Measurements from ENCODE around the gene FOXL2NB. TPM values are rescaled to one million over a fixed set of nuclear protein-coding genes. Genes with fewer than 3 reads are reported as not detected.

Gene FOXL2NB
- total RNA-seq = not detected in 2 replicates

- peak; percentile 71 for DNase-seq
- Mint-ChIP-seq H3K9me3 (peaks cover 3% of the 10 kb centered on the region), H3K36me3 (ENCODE audit: low read depth) (peaks cover 9% of the 10 kb centered on the region), H3K27ac (peak within 1 kb of the TSS; percentile 48), H3K27me3 (peaks cover 83% of the 10 kb centered on the region), H3K4me1 (peaks cover 21% of the 10 kb centered on the region), H3K4me3 (peak within 1 kb of the TSS; percentile 59)
- intact Hi-C loops (cut with micrococcal nuclease) = loop anchor here (1.0 to 5.0 kb wide), 2 partner anchors 11 to 1175 kb away; no protein-coding TSS in a partner anchor
Observed at GRCh38 chr3:138946663-138947494, at the start of gene FOXL2NB, which contains the start of gene FOXL2. FOXL2NB (plus strand) TSS chr3:138947217; CDS start chr3:138947365, 148 bp downstream. FOXL2 (minus strand) TSS chr3:138947137; CDS start chr3:138946722, 415 bp downstream.

GRCh38 chr3:138898301-138898700, 48.7 kb upstream of the FOXL2NB start:
- no peaks in the 10 kb centered on the region for H3K36me3 Mint-ChIP-seq (ENCODE audit: low read depth)
- H3K27ac Mint-ChIP-seq = no peak overlapping the region
- DNase-seq = no peak
- no peaks in the 10 kb centered on the region for H3K9me3 Mint-ChIP-seq
- H3K27me3 Mint-ChIP-seq = no peaks in the 10 kb centered on the region
- intact Hi-C loops (cut with micrococcal nuclease) = no loop called here
- no peak overlapping the region for H3K4me3 Mint-ChIP-seq
- no peaks in the 10 kb centered on the region for H3K4me1 Mint-ChIP-seq

- no peaks in the 10 kb centered on the region for H3K4me1 Mint-ChIP-seq
- no peaks in the 10 kb centered on the region for H3K9me3 Mint-ChIP-seq
- intact Hi-C loops (cut with micrococcal nuclease) = no loop called here
- no peaks in the 10 kb centered on the region for H3K27me3 Mint-ChIP-seq
- H3K27ac Mint-ChIP-seq = no peak overlapping the region
- H3K36me3 Mint-ChIP-seq (ENCODE audit: low read depth) = no peaks in the 10 kb centered on the region
- DNase-seq = no peak
- no peak overlapping the region for H3K4me3 Mint-ChIP-seq
Observed at GRCh38 chr3:138898708-138899107, 48.3 kb upstream of the FOXL2NB start.

DNA sequence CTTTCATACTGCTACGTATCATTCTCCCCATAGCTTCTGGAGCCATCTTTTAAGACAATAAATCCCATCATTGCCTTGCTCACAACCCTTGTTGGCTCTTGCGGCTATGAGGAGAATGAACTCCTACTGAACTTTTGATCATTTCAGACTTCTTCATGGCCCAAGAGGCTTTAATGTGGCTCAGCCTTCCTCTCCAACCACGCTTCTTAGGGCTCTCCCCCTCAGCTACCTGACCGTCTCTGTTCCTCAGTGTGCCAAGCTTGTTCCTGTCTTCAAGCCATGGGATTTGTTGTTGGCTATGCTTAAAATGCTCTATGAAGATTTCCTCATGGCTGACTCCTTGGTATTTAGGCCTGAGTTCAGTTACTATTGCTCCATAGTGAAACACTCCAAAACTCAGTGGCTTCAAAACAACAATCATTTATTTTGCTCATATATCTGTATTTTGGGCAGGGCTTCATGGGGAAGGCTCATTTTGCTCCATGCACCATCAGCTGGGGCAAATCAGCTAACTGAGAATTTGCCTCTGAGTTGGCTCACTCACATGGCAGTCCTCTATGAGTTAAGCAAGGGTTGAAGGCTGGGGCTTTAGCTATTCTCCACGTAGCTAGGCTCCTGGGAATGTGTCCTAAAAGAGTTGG, 47.5 kb upstream of the FOXL2NB start:
- Mint-ChIP-seq H3K4me1 (no peaks in the 10 kb centered on the region), H3K27ac (no peak overlapping the region), H3K9me3 (no peaks in the 10 kb centered on the region), H3K4me3 (no peak overlapping the region), H3K27me3 (no peaks in the 10 kb centered on the region), H3K36me3 (ENCODE audit: low read depth) (no peaks in the 10 kb centered on the region)
- no peak for DNase-seq
- intact Hi-C loops (cut with micrococcal nuclease) = no loop called here

DNA sequence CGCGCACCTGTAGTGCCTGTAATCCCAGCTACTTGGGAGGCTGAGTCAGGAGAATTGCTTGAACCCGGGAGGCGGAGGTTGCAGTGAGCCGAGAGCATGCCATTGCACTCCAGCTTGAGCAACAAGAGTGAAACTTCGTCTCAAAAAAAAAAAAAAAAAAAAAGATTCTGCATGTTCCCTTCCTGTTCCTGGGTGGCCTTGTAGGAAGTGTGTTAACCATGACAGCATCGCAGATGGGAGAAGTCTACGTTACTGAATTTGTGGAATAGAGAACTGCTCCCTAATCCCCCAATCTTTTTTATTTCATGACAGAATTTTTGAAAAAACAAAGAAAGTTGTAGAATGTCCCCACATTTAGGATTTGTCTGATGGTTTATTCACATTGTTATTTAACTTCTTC, 45.5 kb upstream of the FOXL2NB start:
- H3K4me1 Mint-ChIP-seq = no peaks in the 10 kb centered on the region

GRCh38 chr3:138902171-138902570, 44.8 kb upstream of the FOXL2NB start:
- Mint-ChIP-seq H3K9me3 (no peaks in the 10 kb centered on the region), H3K36me3 (ENCODE audit: low read depth) (no peaks in the 10 kb centered on the region), H3K27ac (no peak overlapping the region), H3K4me3 (no peak overlapping the region), H3K4me1 (no peaks in the 10 kb centered on the region), H3K27me3 (no peaks in the 10 kb centered on the region)
- intact Hi-C loops (cut with micrococcal nuclease) = no loop called here
- DNase-seq = no peak

More for the DNA sequence above, 45.5 kb upstream of the FOXL2NB start:
- Mint-ChIP-seq H3K9me3 (no peaks in the 10 kb centered on the region), H3K36me3 (ENCODE audit: low read depth) (no peaks in the 10 kb centered on the region), H3K27me3 (no peaks in the 10 kb centered on the region), H3K27ac (no peak overlapping the region), H3K4me3 (no peak overlapping the region)
- intact Hi-C loops (cut with micrococcal nuclease) = no loop called here
- DNase-seq = no peak

DNA sequence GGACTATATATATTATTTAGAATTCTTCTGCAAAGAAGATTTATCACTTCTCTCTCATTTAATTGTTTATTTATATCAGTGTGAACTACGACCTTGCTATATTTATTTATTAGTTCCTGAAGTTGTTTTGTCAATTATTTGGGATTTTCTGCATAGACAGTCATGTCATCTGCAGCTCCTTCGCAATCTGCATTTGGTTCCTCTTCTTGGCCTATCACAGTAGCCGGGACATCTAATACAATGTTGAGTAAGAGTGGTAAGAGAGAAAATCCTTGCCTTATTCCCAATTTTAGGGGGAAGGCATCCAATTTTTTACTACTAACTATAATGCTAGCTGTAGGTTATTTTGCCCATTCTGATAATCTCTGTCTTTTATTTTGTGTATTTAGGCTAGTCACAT, 39.5 kb upstream of the FOXL2NB start:
- H3K27me3 Mint-ChIP-seq = no peaks in the 10 kb centered on the region
- no peak overlapping the region for H3K4me3 Mint-ChIP-seq
- H3K36me3 Mint-ChIP-seq (ENCODE audit: low read depth) = no peaks in the 10 kb centered on the region
- no peak overlapping the region for H3K27ac Mint-ChIP-seq
- H3K9me3 Mint-ChIP-seq = no peaks in the 10 kb centered on the region
- no peaks in the 10 kb centered on the region for H3K4me1 Mint-ChIP-seq
- intact Hi-C loops (cut with micrococcal nuclease) = no loop called here
- DNase-seq = no peak

GRCh38 chr3:138908846-138909245, 38.2 kb upstream of the FOXL2NB start:
- no peaks in the 10 kb centered on the region for H3K27me3 Mint-ChIP-seq
- H3K27ac Mint-ChIP-seq = no peak overlapping the region
- H3K9me3 Mint-ChIP-seq = no peaks in the 10 kb centered on the region
- intact Hi-C loops (cut with micrococcal nuclease) = no loop called here
- H3K4me1 Mint-ChIP-seq = no peaks in the 10 kb centered on the region
- no peak overlapping the region for H3K4me3 Mint-ChIP-seq
- no peak for DNase-seq
- no peaks in the 10 kb centered on the region for H3K36me3 Mint-ChIP-seq (ENCODE audit: low read depth)

DNA sequence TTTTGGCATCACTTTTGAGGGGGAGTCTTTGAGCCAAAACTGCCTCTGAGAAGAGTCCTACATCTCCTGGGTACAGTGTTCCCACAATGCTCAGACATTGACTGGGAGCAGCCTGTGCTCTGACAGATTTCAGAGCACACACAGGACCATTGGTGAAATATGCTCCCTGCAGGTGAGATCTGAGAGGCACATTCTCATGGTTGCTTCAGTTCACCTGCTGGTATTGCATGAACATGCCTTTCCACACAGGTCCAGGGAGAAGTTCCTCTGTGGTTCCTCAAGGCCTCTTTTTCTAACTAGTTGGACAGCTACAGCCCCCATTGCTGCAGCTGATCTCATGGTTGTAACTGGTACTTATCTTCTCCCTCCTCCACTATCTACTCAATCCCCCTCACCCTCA, 37.1 kb upstream of the FOXL2NB start:
- Mint-ChIP-seq H3K27ac (no peak overlapping the region), H3K27me3 (peaks cover under 1% of the 10 kb centered on the region), H3K4me3 (no peak overlapping the region), H3K9me3 (no peaks in the 10 kb centered on the region), H3K36me3 (ENCODE audit: low read depth) (no peaks in the 10 kb centered on the region), H3K4me1 (peaks cover 1% of the 10 kb centered on the region)
- DNase-seq = no peak
- intact Hi-C loops (cut with micrococcal nuclease) = loop anchor here (10.0 kb wide), 2 partner anchors 135 to 575 kb away; no protein-coding TSS in a partner anchor

- no peak for DNase-seq
- H3K4me3 Mint-ChIP-seq = no peak overlapping the region
- no peak overlapping the region for H3K27ac Mint-ChIP-seq
- intact Hi-C loops (cut with micrococcal nuclease) = loop anchor here (10.0 kb wide), 2 partner anchors 137 to 577 kb away; no protein-coding TSS in a partner anchor
- H3K4me1 Mint-ChIP-seq = peaks cover 6% of the 10 kb centered on the region
- no peaks in the 10 kb centered on the region for H3K36me3 Mint-ChIP-seq (ENCODE audit: low read depth)
- no peaks in the 10 kb centered on the region for H3K9me3 Mint-ChIP-seq
- H3K27me3 Mint-ChIP-seq = peaks cover 3% of the 10 kb centered on the region
Observed at GRCh38 chr3:138911621-138912020, 35.4 kb upstream of the FOXL2NB start.

- Mint-ChIP-seq H3K9me3 (no peaks in the 10 kb centered on the region), H3K4me3 (no peak overlapping the region), H3K27ac (no peak overlapping the region), H3K36me3 (ENCODE audit: low read depth) (no peaks in the 10 kb centered on the region), H3K4me1 (peaks cover 6% of the 10 kb centered on the region), H3K27me3 (peaks cover 6% of the 10 kb centered on the region)
- no peak for DNase-seq
- intact Hi-C loops (cut with micrococcal nuclease) = loop anchor here (10.0 kb wide), 2 partner anchors 137 to 577 kb away; no protein-coding TSS in a partner anchor
Observed at GRCh38 chr3:138912237-138912636, 34.8 kb upstream of the FOXL2NB start.

- no peaks in the 10 kb centered on the region for H3K9me3 Mint-ChIP-seq
- DNase-seq = no peak
- peaks cover 6% of the 10 kb centered on the region for H3K4me1 Mint-ChIP-seq
Observed at GRCh38 chr3:138913766-138914165, 33.3 kb upstream of the FOXL2NB start.

DNA sequence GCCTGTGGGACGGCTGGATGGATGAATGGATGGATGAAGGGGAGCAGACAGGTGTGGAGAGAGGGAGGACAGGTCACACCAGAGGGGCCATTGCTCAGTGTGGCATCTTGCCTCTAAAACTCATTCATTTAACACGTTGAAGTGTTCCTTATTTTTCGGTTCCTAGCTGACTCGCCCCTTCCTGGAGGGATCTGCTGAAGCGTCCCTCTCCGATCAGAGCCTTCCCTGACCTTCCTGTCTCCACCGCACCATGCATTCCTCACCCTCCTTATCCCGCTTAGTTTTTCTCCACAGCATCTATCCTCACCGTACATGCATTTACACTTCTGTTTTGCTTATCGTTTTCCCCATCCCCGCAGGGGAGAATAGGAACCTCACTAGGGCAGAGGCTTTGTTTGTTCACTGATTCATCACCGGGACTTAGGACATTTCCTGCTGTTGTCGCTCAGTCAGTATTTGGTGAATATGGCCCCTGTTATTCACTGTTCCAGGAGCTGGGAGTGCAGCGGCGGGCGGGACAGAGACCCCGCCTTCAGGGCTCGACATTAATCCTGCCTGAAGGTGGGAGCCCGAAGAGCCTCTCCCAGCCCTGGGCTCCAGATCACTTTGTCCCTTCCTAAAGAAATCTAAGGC, 32.0 kb upstream of the FOXL2NB start:
- Mint-ChIP-seq H3K4me1 (peaks cover 6% of the 10 kb centered on the region), H3K9me3 (no peaks in the 10 kb centered on the region), H3K4me3 (peak overlapping the region; percentile 88), H3K36me3 (ENCODE audit: low read depth) (no peaks in the 10 kb centered on the region), H3K27ac (no peak overlapping the region), H3K27me3 (peaks cover 17% of the 10 kb centered on the region)
- no peak for DNase-seq
- intact Hi-C loops (cut with micrococcal nuclease) = loop anchor here (1.0 to 10.0 kb wide), 5 partner anchors 81 to 580 kb away; partner anchors contain the start of genes CEP70 and PIK3CB

More at GRCh38 chr3:138913766-138914165, 33.3 kb upstream of the FOXL2NB start:
- Mint-ChIP-seq H3K4me3 (no peak overlapping the region), H3K27me3 (peaks cover 12% of the 10 kb centered on the region), H3K36me3 (ENCODE audit: low read depth) (no peaks in the 10 kb centered on the region), H3K27ac (no peak overlapping the region)
- intact Hi-C loops (cut with micrococcal nuclease) = loop anchor here (10.0 kb wide), 2 partner anchors 139 to 579 kb away; no protein-coding TSS in a partner anchor

Data from activated CD4-positive, alpha-beta T cell treated with anti-CD3 and anti-CD28 coated beads, Interleukin-2, amount 10 ng/mL, durations not matched to agents 24 days and 14 days (primary cell).